HG03159 (cell line): ENCODE results near the gene UNC119.
A peak's percentile ranks its signal among the peaks of the same experiment; 100 is the strongest.
"Not testable (repeated sequence)": the region's sequence is repeated elsewhere in the genome, so short reads cannot be mapped to it uniquely, and the experiment has no call there.

ENCODE experiments used
- ATAC-seq: cut with Tn5 transposase; IDR thresholded peaks from one replicate; pipeline ENCODE4 v1.9.1; 2021; ENCODE audit warnings: mild to moderate bottlenecking, moderate library complexity; ENCODE audit not compliant: unreplicated experiment

The UNC119 gene

GRCh38 chr17:28552176-28552999, at the start of gene UNC119:
Gene UNC119, minus strand, starts transcription at chr17:28552624. Its CDS starts 67 bp downstream, at chr17:28552557.
- ATAC-seq, result peak; percentile 52

GRCh38 chr17:28599311-28600184, 47.1 kb upstream of the UNC119 start:
- peak; percentile 38 for ATAC-seq

- peak; percentile 75 for ATAC-seq
Observed at GRCh38 chr17:28598799-28599310, 46.4 kb upstream of the UNC119 start, which contains the start of gene SPAG5. Gene SPAG5, minus strand, starts transcription at chr17:28599025. Its CDS starts 79 bp downstream, at chr17:28598946.

GRCh38 chr17:28598389-28598788, 46.0 kb upstream of the UNC119 start:
- no peak for ATAC-seq

GRCh38 chr17:28597606-28598383, 45.4 kb upstream of the UNC119 start:
- ATAC-seq, result no peak

- ATAC-seq, result no peak
Observed at GRCh38 chr17:28592260-28592659, 39.8 kb upstream of the UNC119 start.

GRCh38 chr17:28585851-28586250, 33.4 kb upstream of the UNC119 start:
- no peak for ATAC-seq

- no peak for ATAC-seq
Observed at GRCh38 chr17:28584434-28584833, 32.0 kb upstream of the UNC119 start.

- ATAC-seq, result no peak
Observed at GRCh38 chr17:28582513-28582912, 30.1 kb upstream of the UNC119 start.

GRCh38 chr17:28580959-28581358, 28.5 kb upstream of the UNC119 start:
- ATAC-seq, result no peak

GRCh38 chr17:28579526-28579925, 27.1 kb upstream of the UNC119 start:
- no peak for ATAC-seq

- no peak for ATAC-seq
Observed at GRCh38 chr17:28578246-28579195, 26.1 kb upstream of the UNC119 start.

GRCh38 chr17:28577466-28577824, 25.0 kb upstream of the UNC119 start:
- no peak for ATAC-seq

GRCh38 chr17:28576758-28577465, 24.5 kb upstream of the UNC119 start, which contains the start of gene ALDOC:
Gene ALDOC, minus strand, starts transcription at chr17:28576895. Its CDS starts 1,363 bp downstream, at chr17:28575532.
- ATAC-seq, result peak; percentile 78

GRCh38 chr17:28576016-28576415, 23.6 kb upstream of the UNC119 start:
- not testable (repeated sequence) for ATAC-seq

- no peak for ATAC-seq
Observed at GRCh38 chr17:28575126-28575795, 22.8 kb upstream of the UNC119 start.

GRCh38 chr17:28574526-28574925, 22.1 kb upstream of the UNC119 start:
- no peak for ATAC-seq

GRCh38 chr17:28573966-28574480, 21.6 kb upstream of the UNC119 start:
- no peak for ATAC-seq
